Measurements from ENCODE around the gene SEMA5B. TPM values are rescaled to one million over a fixed set of nuclear protein-coding genes. Genes with fewer than 3 reads are reported as not detected.

The SEMA5B gene
- total RNA-seq, 1 donor from 2014 or later, result 1.1 TPM

GRCh38 chr3:122912772-122913538 is 114.6 kb downstream of the SEMA5B start:
- no peak for TF ChIP-seq CTCF (IDR thresholded peaks at IDR 0.05; ENCODE audit: unreplicated experiment)
- Mint-ChIP-seq H3K36me3 (ENCODE audit: low read depth, unreplicated experiment) (no peaks in the 10 kb centered on the region), H3K9me3 (ENCODE audit: unreplicated experiment) (no peaks in the 10 kb centered on the region), H3K27me3 (ENCODE audit: unreplicated experiment) (peaks cover 9% of the 10 kb centered on the region), H3K27ac (ENCODE audit: unreplicated experiment) (no peak overlapping the region), H3K4me3 (ENCODE audit: unreplicated experiment) (no peak overlapping the region), H3K4me1 (ENCODE audit: unreplicated experiment) (no peaks in the 10 kb centered on the region)
- DNase-seq (ENCODE audit: low spot score), result no peak

- H3K4me1 Mint-ChIP-seq (ENCODE audit: unreplicated experiment), result no peaks in the 10 kb centered on the region
- DNase-seq (ENCODE audit: low spot score), result no peak
- no peak overlapping the region for H3K27ac Mint-ChIP-seq (ENCODE audit: unreplicated experiment)
- H3K36me3 Mint-ChIP-seq (ENCODE audit: low read depth, unreplicated experiment), result no peaks in the 10 kb centered on the region
- peaks cover 4% of the 10 kb centered on the region for H3K27me3 Mint-ChIP-seq (ENCODE audit: unreplicated experiment)
- TF ChIP-seq CTCF (IDR thresholded peaks at IDR 0.05; ENCODE audit: unreplicated experiment), result no peak
- no peak overlapping the region for H3K4me3 Mint-ChIP-seq (ENCODE audit: unreplicated experiment)
- H3K9me3 Mint-ChIP-seq (ENCODE audit: unreplicated experiment), result no peaks in the 10 kb centered on the region
Measured at GRCh38 chr3:122911901-122912300, 115.7 kb downstream of the SEMA5B start.

- Mint-ChIP-seq H3K4me1 (ENCODE audit: unreplicated experiment) (no peaks in the 10 kb centered on the region), H3K27me3 (ENCODE audit: unreplicated experiment) (peaks cover 3% of the 10 kb centered on the region), H3K4me3 (ENCODE audit: unreplicated experiment) (no peak overlapping the region), H3K36me3 (ENCODE audit: low read depth, unreplicated experiment) (no peaks in the 10 kb centered on the region), H3K27ac (ENCODE audit: unreplicated experiment) (no peak overlapping the region), H3K9me3 (ENCODE audit: unreplicated experiment) (no peaks in the 10 kb centered on the region)
- no peak for TF ChIP-seq CTCF (IDR thresholded peaks at IDR 0.05; ENCODE audit: unreplicated experiment)
- no peak for DNase-seq (ENCODE audit: low spot score)
Measured at GRCh38 chr3:122908251-122908650, 119.3 kb downstream of the SEMA5B start.

GRCh38 chr3:122907471-122907870 is 120.1 kb downstream of the SEMA5B start:
- Mint-ChIP-seq H3K4me1 (ENCODE audit: unreplicated experiment) (no peaks in the 10 kb centered on the region), H3K9me3 (ENCODE audit: unreplicated experiment) (no peaks in the 10 kb centered on the region), H3K27me3 (ENCODE audit: unreplicated experiment) (peaks cover 3% of the 10 kb centered on the region), H3K4me3 (ENCODE audit: unreplicated experiment) (no peak overlapping the region), H3K36me3 (ENCODE audit: low read depth, unreplicated experiment) (no peaks in the 10 kb centered on the region), H3K27ac (ENCODE audit: unreplicated experiment) (no peak overlapping the region)
- no peak for DNase-seq (ENCODE audit: low spot score)
- no peak for TF ChIP-seq CTCF (IDR thresholded peaks at IDR 0.05; ENCODE audit: unreplicated experiment)

GRCh38 chr3:122903171-122903570 is 124.4 kb downstream of the SEMA5B start:
- no peak overlapping the region for H3K27ac Mint-ChIP-seq (ENCODE audit: unreplicated experiment)
- no peaks in the 10 kb centered on the region for H3K36me3 Mint-ChIP-seq (ENCODE audit: low read depth, unreplicated experiment)
- DNase-seq (ENCODE audit: low spot score), result no peak
- H3K27me3 Mint-ChIP-seq (ENCODE audit: unreplicated experiment), result peaks cover 1% of the 10 kb centered on the region
- no peak overlapping the region for H3K4me3 Mint-ChIP-seq (ENCODE audit: unreplicated experiment)
- no peaks in the 10 kb centered on the region for H3K4me1 Mint-ChIP-seq (ENCODE audit: unreplicated experiment)
- H3K9me3 Mint-ChIP-seq (ENCODE audit: unreplicated experiment), result no peaks in the 10 kb centered on the region
- no peak for TF ChIP-seq CTCF (IDR thresholded peaks at IDR 0.05; ENCODE audit: unreplicated experiment)
